Osteoblast (primary cell): ENCODE data around the gene CLSTN2. TPM values are rescaled to one million over a fixed set of nuclear protein-coding genes. Genes with fewer than 3 reads are reported as not detected.

Experiments used
- DNase-seq: peaks from one replicate; pipeline ENCODE4 v3.0.0; 2011; ENCODE audit warnings: low spot score, mixed read lengths; ENCODE audit not compliant: insufficient read length; ENCODE audit errors: missing footprints
- H2AFZ ChIP-seq: 2 replicates; pipeline ENCODE4 v1.6.0; 2011; ENCODE audit warnings: mild to moderate bottlenecking, low read length
- H3K27ac ChIP-seq: 2 replicates; pipeline ENCODE4 v1.5.1; 2011; ENCODE audit warnings: mild to moderate bottlenecking, low read depth, low read length, moderate library complexity
- H3K27me3 ChIP-seq: 2 replicates; pipeline ENCODE4 v1.6.0; 2012; ENCODE audit warnings: mild to moderate bottlenecking, control low read depth, inconsistent platforms, low read length, moderate library complexity; ENCODE audit not compliant: insufficient read depth
- H3K36me3 ChIP-seq: 2 replicates; pipeline ENCODE4 v1.5.1; 2011; ENCODE audit warnings: mild to moderate bottlenecking, low read length, control low read depth, moderate library complexity; ENCODE audit not compliant: insufficient read depth
- H3K4me1 ChIP-seq: 2 replicates; pipeline ENCODE4 v1.5.1; 2011; ENCODE audit warnings: mild to moderate bottlenecking, low read length, control low read depth, moderate library complexity; ENCODE audit not compliant: insufficient read depth
- H3K4me2 ChIP-seq: 2 replicates; pipeline ENCODE4 v1.6.0; 2011; ENCODE audit warnings: mild to moderate bottlenecking, low read length; ENCODE audit not compliant: insufficient read depth
- H3K4me3 ChIP-seq: fragments of 200-600 bp; sonication (generic); 3 replicates; pipeline ENCODE4 v1.5.1; 2012; ENCODE audit warnings: mild to moderate bottlenecking, low read length, inconsistent platforms; ENCODE audit not compliant: insufficient read depth
- H3K79me2 ChIP-seq: 2 replicates; pipeline ENCODE4 v1.6.0; 2012; ENCODE audit warnings: mild to moderate bottlenecking, low read length, control low read depth, inconsistent platforms; ENCODE audit not compliant: insufficient read depth
- H3K9me3 ChIP-seq: 2 replicates; pipeline ENCODE4 v1.5.1; 2011; ENCODE audit warnings: low read depth, low read length, control low read depth
- H4K20me1 ChIP-seq: 2 replicates; pipeline ENCODE4 v1.6.0; 2012; ENCODE audit warnings: mild to moderate bottlenecking, low read length, control low read depth; ENCODE audit not compliant: insufficient read depth
- total RNA-seq: library from RNA; depleted of rRNA; stranded (reverse); fragments of >200 nt; gene quantifications from 2 replicates; pipeline ENCODE4 v1.2.3, GENCODE V29; 2012
- TF ChIP-seq, protein P1 (sequence below): IDR thresholded peaks from 2 replicates; pipeline ENCODE4 v1.5.1; 2011; ENCODE audit warnings: mild to moderate bottlenecking, low read depth, low read length, moderate library complexity; ENCODE audit errors: extremely low read depth

Gene CLSTN2
- total RNA-seq, 1 donor, result under 0.01 TPM

DNA sequence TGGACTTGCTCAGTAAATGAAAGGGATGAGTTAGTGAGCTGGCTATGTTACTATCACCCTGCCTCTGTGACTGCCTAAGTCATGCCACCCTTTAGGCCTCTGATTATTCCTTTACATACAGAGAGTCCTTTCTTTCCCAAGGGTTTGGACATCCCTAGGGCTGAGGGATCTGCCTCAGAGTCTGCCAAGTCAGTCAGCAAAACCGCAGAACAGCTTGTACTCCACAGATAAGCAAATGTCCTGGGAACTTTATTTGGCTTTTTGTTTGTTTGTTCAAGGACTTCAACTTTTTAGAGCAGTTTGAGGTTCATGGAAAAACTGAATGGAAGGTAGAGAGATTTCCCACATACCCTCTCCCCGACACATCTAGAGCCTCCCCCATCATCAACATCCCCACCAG lies 660.3 kb downstream of the CLSTN2 start:
- peak; percentile 55 for DNase-seq
- Histone ChIP-seq H3K4me3 (no peak overlapping the region), H3K4me1 (no peaks in the 10 kb centered on the region), H3K27me3 (no peaks in the 10 kb centered on the region), H3K4me2 (no peak overlapping the region), H4K20me1 (no peaks in the 10 kb centered on the region), H3K9me3 (no peaks in the 10 kb centered on the region), H3K27ac (no peak overlapping the region), H3K79me2 (no peaks in the 10 kb centered on the region), H3K36me3 (no peaks in the 10 kb centered on the region), H2AFZ (no peak overlapping the region)
- TF ChIP-seq, protein P1, sequence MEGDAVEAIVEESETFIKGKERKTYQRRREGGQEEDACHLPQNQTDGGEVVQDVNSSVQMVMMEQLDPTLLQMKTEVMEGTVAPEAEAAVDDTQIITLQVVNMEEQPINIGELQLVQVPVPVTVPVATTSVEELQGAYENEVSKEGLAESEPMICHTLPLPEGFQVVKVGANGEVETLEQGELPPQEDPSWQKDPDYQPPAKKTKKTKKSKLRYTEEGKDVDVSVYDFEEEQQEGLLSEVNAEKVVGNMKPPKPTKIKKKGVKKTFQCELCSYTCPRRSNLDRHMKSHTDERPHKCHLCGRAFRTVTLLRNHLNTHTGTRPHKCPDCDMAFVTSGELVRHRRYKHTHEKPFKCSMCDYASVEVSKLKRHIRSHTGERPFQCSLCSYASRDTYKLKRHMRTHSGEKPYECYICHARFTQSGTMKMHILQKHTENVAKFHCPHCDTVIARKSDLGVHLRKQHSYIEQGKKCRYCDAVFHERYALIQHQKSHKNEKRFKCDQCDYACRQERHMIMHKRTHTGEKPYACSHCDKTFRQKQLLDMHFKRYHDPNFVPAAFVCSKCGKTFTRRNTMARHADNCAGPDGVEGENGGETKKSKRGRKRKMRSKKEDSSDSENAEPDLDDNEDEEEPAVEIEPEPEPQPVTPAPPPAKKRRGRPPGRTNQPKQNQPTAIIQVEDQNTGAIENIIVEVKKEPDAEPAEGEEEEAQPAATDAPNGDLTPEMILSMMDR, result no peak

- TF ChIP-seq, protein P1, result no peak
- H3K27me3 ChIP-seq, result no peaks in the 10 kb centered on the region
- no peak overlapping the region for H3K4me2 ChIP-seq
- H2AFZ ChIP-seq, result no peak overlapping the region
- no peaks in the 10 kb centered on the region for H3K79me2 ChIP-seq
- H3K4me3 ChIP-seq, result no peak overlapping the region
- no peak overlapping the region for H3K27ac ChIP-seq
- no peaks in the 10 kb centered on the region for H3K4me1 ChIP-seq
- H3K9me3 ChIP-seq, result no peaks in the 10 kb centered on the region
- DNase-seq, result no peak
- no peaks in the 10 kb centered on the region for H4K20me1 ChIP-seq
- no peaks in the 10 kb centered on the region for H3K36me3 ChIP-seq
Measured at GRCh38 chr3:140597364-140597763, 662.4 kb downstream of the CLSTN2 start.

DNA sequence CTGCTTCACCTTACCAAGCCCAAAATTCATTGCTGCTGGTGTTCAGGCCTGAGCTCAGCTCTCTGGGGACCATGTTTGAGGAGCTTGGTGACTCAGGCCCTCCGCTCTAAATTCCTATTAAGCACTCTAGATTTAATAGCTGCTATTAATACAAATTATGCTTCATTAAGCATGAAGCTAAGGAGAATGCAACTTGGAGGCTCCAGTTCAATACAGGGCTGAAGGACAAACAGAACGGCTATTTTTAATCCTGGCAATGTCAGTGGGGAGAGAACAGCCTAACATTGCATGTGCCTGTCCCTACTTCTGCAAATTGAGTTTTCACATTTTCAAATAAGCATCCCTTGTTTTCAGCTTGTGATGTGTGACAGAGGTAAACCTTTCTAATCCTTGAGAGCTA lies 662.8 kb downstream of the CLSTN2 start:
- no peak overlapping the region for H3K4me3 ChIP-seq
- H3K79me2 ChIP-seq, result no peaks in the 10 kb centered on the region
- H3K4me1 ChIP-seq, result no peaks in the 10 kb centered on the region
- no peaks in the 10 kb centered on the region for H4K20me1 ChIP-seq
- DNase-seq, result no peak
- H3K27me3 ChIP-seq, result no peaks in the 10 kb centered on the region
- no peaks in the 10 kb centered on the region for H3K9me3 ChIP-seq
- no peak overlapping the region for H3K4me2 ChIP-seq
- TF ChIP-seq, protein P1, result no peak
- no peak overlapping the region for H2AFZ ChIP-seq
- H3K27ac ChIP-seq, result no peak overlapping the region
- H3K36me3 ChIP-seq, result no peaks in the 10 kb centered on the region

DNA sequence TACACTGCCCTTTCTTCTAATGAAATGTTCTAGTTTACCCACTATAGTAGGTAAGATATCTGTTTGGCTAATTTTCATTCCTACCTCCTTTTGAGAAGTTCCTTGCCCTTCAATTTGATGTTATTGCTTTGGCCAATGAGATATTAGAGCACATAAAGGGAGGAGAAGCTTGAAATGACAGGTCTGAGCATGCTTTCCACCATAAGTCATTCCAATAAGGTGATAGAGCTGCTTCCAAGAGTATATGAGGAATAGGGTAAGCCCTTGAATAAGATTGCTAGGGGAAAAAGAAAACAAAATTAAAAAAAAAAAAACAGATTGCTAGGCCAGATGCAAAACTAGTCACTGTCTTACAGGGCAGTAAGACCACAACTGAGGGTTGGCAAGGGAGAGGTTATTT lies 664.0 kb downstream of the CLSTN2 start:
- no peak for DNase-seq
- Histone ChIP-seq H3K27ac (no peak overlapping the region), H2AFZ (no peak overlapping the region), H3K79me2 (no peaks in the 10 kb centered on the region), H3K4me2 (no peak overlapping the region), H3K36me3 (no peaks in the 10 kb centered on the region), H3K4me3 (no peak overlapping the region), H3K27me3 (no peaks in the 10 kb centered on the region), H3K4me1 (no peaks in the 10 kb centered on the region), H3K9me3 (no peaks in the 10 kb centered on the region), H4K20me1 (no peaks in the 10 kb centered on the region)
- TF ChIP-seq, protein P1, result no peak
